Transverse colon (tissue), 3 donors: ENCODE data around the gene KCNIP3.

Source experiments
- CTCF ChIP-seq, 5 experiments: fragments of 200-600 bp in 3 of 5; fragments of 450-650 bp in 2 of 5; sonication (generic) in 3 of 5; IDR thresholded peaks; 1 replicate in 2 of 5; 2 replicates in 3 of 5; pipeline ENCODE4 v1.5.1; 2016 to 2017; ENCODE audit warnings: antibody characterized with exemption in 5 of 5, inconsistent platforms in 3 of 5, mild to moderate bottlenecking in 2 of 5, moderate library complexity in 1 of 5
- POLR2A ChIP-seq: fragments of 450-650 bp; IDR thresholded peaks from one replicate; pipeline ENCODE4 v1.6.1; 2016; ENCODE audit warnings: antibody characterized with exemption, mild to moderate bottlenecking, moderate library complexity

- TF ChIP-seq POLR2A (no peak), CTCF (IDR thresholded peaks at IDR 0.05) (peak; percentile 76 to 91 (median 88))
These were observed 48.5 kb downstream of the KCNIP3 start for GRCh38 chr2:95345563-95346230.
